GM18520 (cell line): ENCODE measurements around the gene TEX13D.
"Not testable (repeated sequence)": the region's sequence is repeated elsewhere in the genome, so short reads cannot be mapped to it uniquely, and the experiment has no call there.

Source experiments
- ATAC-seq: cut with Tn5 transposase; IDR thresholded peaks from one replicate; pipeline ENCODE4 v1.9.1; 2021; ENCODE audit not compliant: unreplicated experiment

Gene TEX13D

GRCh38 chrX:124332481-124333424 lies at the start of gene TEX13D:
TEX13D (plus strand) TSS chrX:124332660; CDS start chrX:124332918, 258 bp downstream.
- no peak for ATAC-seq

GRCh38 chrX:124289443-124289842 lies 43.0 kb upstream of the TEX13D start:
- no peak for ATAC-seq

- no peak for ATAC-seq
Observed at GRCh38 chrX:124293810-124294209, 38.6 kb upstream of the TEX13D start.

- ATAC-seq: not testable (repeated sequence)
Observed at GRCh38 chrX:124299323-124299722, 33.1 kb upstream of the TEX13D start.

GRCh38 chrX:124300405-124300804 lies 32.1 kb upstream of the TEX13D start:
- no peak for ATAC-seq

- no peak for ATAC-seq
Observed at GRCh38 chrX:124307253-124307907, 25.1 kb upstream of the TEX13D start.

GRCh38 chrX:124325732-124326131 lies 6.7 kb upstream of the TEX13D start:
- ATAC-seq: no peak

GRCh38 chrX:124328765-124329164 lies 3.7 kb upstream of the TEX13D start:
- no peak for ATAC-seq

GRCh38 chrX:124333862-124334261 lies 1.4 kb downstream of the TEX13D start:
- ATAC-seq: no peak

GRCh38 chrX:124334555-124334954 lies 2.1 kb downstream of the TEX13D start:
- ATAC-seq: not testable (repeated sequence)

- ATAC-seq: no peak
Observed at GRCh38 chrX:124335598-124335997, 3.1 kb downstream of the TEX13D start.

- ATAC-seq: no peak
Observed at GRCh38 chrX:124337916-124338315, 5.5 kb downstream of the TEX13D start.

GRCh38 chrX:124338733-124339514 lies 6.5 kb downstream of the TEX13D start:
- no peak for ATAC-seq

GRCh38 chrX:124341396-124342132 lies 9.1 kb downstream of the TEX13D start:
- ATAC-seq: no peak

GRCh38 chrX:124342174-124342867 lies 9.9 kb downstream of the TEX13D start:
- ATAC-seq: no peak

GRCh38 chrX:124343016-124343415 lies 10.6 kb downstream of the TEX13D start:
- no peak for ATAC-seq

- ATAC-seq: no peak
Observed at GRCh38 chrX:124344246-124344645, 11.8 kb downstream of the TEX13D start.

- no peak for ATAC-seq
Observed at GRCh38 chrX:124346117-124346876, 13.8 kb downstream of the TEX13D start, which contains the start of gene SH2D1A. SH2D1A (plus strand) TSS chrX:124346563; CDS start chrX:124346643, 80 bp downstream.

GRCh38 chrX:124346877-124347241 lies 14.4 kb downstream of the TEX13D start:
- no peak for ATAC-seq
